H1 (cell line): ENCODE measurements around the gene CYP26C1. TPM values are rescaled to one million over a fixed set of nuclear protein-coding genes. Genes with fewer than 3 reads are reported as not detected.

Experiments used
- CTCF ChIA-PET: fragments of 300-600 bp; sonication (Branson Sonifier 250); formaldehyde crosslinking; loops from one replicate; lab custom pipeline; 2021; ENCODE audit not compliant: partially characterized antibody; lab: Charles Lee
- POLR2A ChIA-PET: fragments of 300-600 bp; sonication (Branson Sonifier 250); formaldehyde crosslinking; loops from one replicate; lab custom pipeline; 2021; ENCODE audit warnings: inconsistent platforms; ENCODE audit not compliant: partially characterized antibody; lab: Charles Lee
- DNase-seq, 2 experiments: peaks; one replicate each; pipeline versions ENCODE4 v3.0.0 to v3.0.0-alpha.2; 2010 to 2022; ENCODE audit warnings: low spot score in 2 of 2, low read depth in 1 of 2, mixed read lengths in 1 of 2
- FAIRE-seq: peaks from 2 replicates; lab custom pipeline; 2011; peaks lifted over from hg19 to GRCh38; lab: Jason Lieb, UNC
- H2AFZ ChIP-seq: 2 replicates; pipeline ENCODE4 v1.8.1; 2012; ENCODE audit warnings: low read length, inconsistent platforms
- H2AK5ac ChIP-seq: 2 replicates; pipeline ENCODE4 v1.6.1; 2013; ENCODE audit warnings: low read depth, low read length
- H2BK120ac ChIP-seq: replicated peaks from 2 replicates; pipeline ENCODE3; 2013; ENCODE audit warnings: low read depth, low read length, inconsistent platforms
- H2BK12ac ChIP-seq: 2 replicates; pipeline ENCODE4 v1.6.1; 2013; ENCODE audit warnings: low read depth, low read length
- H2BK15ac ChIP-seq: 2 replicates; pipeline ENCODE4 v1.6.1; 2013; ENCODE audit warnings: low read length
- H2BK20ac ChIP-seq: 2 replicates; pipeline ENCODE4 v1.6.1; 2013; ENCODE audit warnings: low read length
- H2BK5ac ChIP-seq: 2 replicates; pipeline ENCODE4 v1.6.1; 2013; ENCODE audit warnings: low read depth, low read length
- H3K14ac ChIP-seq: 2 replicates; pipeline ENCODE4 v1.6.1; 2013; ENCODE audit warnings: inconsistent platforms; ENCODE audit not compliant: insufficient read length
- H3K18ac ChIP-seq: 2 replicates; pipeline ENCODE4 v1.6.1; 2013; ENCODE audit warnings: low read length; ENCODE audit errors: extremely low read depth
- H3K23ac ChIP-seq: 2 replicates; pipeline ENCODE4 v1.6.1; 2013; ENCODE audit warnings: inconsistent platforms; ENCODE audit not compliant: insufficient read length
- H3K23me2 ChIP-seq: 2 replicates; pipeline ENCODE4 v1.6.1; 2013; ENCODE audit warnings: low read depth, low read length
- H3K27ac ChIP-seq: 2 replicates; pipeline ENCODE4 v1.6.1; 2011; ENCODE audit warnings: low read depth, low read length, inconsistent platforms
- H3K27me3 ChIP-seq, 4 experiments: replicated peaks in 1 of 4; 1 replicate in 1 of 4; 2 replicates in 3 of 4; pipeline versions ENCODE4 v1.6.1 to v1.8.1; 2011 to 2013; ENCODE audit warnings: low read length in 3 of 4, mild to moderate bottlenecking in 3 of 4, inconsistent platforms in 2 of 4, mixed read lengths in 2 of 4, moderate library complexity in 1 of 4; ENCODE audit not compliant: control insufficient read depth in 3 of 4, insufficient read depth in 3 of 4; ENCODE audit errors: extremely low read depth in 1 of 4
- H3K36me3 ChIP-seq, 4 experiments: 2 replicates each; pipeline versions ENCODE4 v1.6.1 to v1.8.1; 2011 to 2013; ENCODE audit warnings: mild to moderate bottlenecking in 4 of 4, low read length in 3 of 4, moderate library complexity in 2 of 4, control low read depth in 1 of 4, inconsistent platforms in 1 of 4; ENCODE audit not compliant: insufficient read depth in 4 of 4, control insufficient read depth in 2 of 4
- H3K4ac ChIP-seq: replicated peaks from 2 replicates; pipeline ENCODE3; 2013; ENCODE audit warnings: low read length, low read depth, mixed read lengths, inconsistent platforms; ENCODE audit not compliant: insufficient read length
- H3K4me1 ChIP-seq, 4 experiments: replicated peaks in 1 of 4; 1 replicate in 1 of 4; 2 replicates in 3 of 4; pipeline versions ENCODE4 v1.6.1 to v1.8.1; 2011 to 2013; ENCODE audit warnings: low read length in 3 of 4, inconsistent platforms in 2 of 4, mixed read lengths in 1 of 4; ENCODE audit not compliant: insufficient read depth in 4 of 4, control insufficient read depth in 3 of 4
- H3K4me2 ChIP-seq, 2 experiments: 2 replicates each; pipeline versions ENCODE4 v1.6.1 to v1.8.1; 2011 to 2013; ENCODE audit warnings: low read depth in 2 of 2, low read length in 2 of 2, control low read depth in 1 of 2, inconsistent platforms in 1 of 2, mild to moderate bottlenecking in 1 of 2; ENCODE audit not compliant: insufficient read depth in 1 of 2
- H3K4me3 ChIP-seq, 4 experiments: fragments of 200-600, 300-600 bp in 1 of 4; sonication (generic), shearing (Covaris generic), sonication (Bioruptor Twin) in 1 of 4; 2 replicates each; pipeline versions ENCODE4 v1.5.1 to v1.8.1; 2011 to 2016; ENCODE audit warnings: low read length in 4 of 4, low read depth in 3 of 4, control low read depth in 2 of 4, inconsistent platforms in 2 of 4, mild to moderate bottlenecking in 2 of 4, mixed read lengths in 1 of 4, moderate library complexity in 1 of 4; ENCODE audit not compliant: insufficient read depth in 2 of 4; ENCODE audit errors: extremely low read depth in 1 of 4
- H3K56ac ChIP-seq: replicated peaks from 2 replicates; pipeline ENCODE3; 2013; ENCODE audit warnings: low read depth, mild to moderate bottlenecking, mixed read lengths, low read length, inconsistent platforms; ENCODE audit not compliant: insufficient read length
- H3K79me1 ChIP-seq: 2 replicates; pipeline ENCODE4 v1.6.1; 2013; ENCODE audit warnings: low read depth, low read length, control low read depth
- H3K79me2 ChIP-seq, 2 experiments: 2 replicates each; pipeline versions ENCODE4 v1.6.1 to v1.8.1; 2012 to 2013; ENCODE audit warnings: low read length in 2 of 2, mild to moderate bottlenecking in 2 of 2, inconsistent platforms in 1 of 2; ENCODE audit not compliant: insufficient read depth in 2 of 2, control insufficient read depth in 1 of 2
- H3K9ac ChIP-seq, 4 experiments: replicated peaks in 1 of 4; 1 replicate in 1 of 4; 2 replicates in 3 of 4; pipeline versions ENCODE4 v1.6.1 to v1.8.1; 2011 to 2013; ENCODE audit warnings: low read depth in 3 of 4, low read length in 3 of 4, control low read depth in 2 of 4, mild to moderate bottlenecking in 2 of 4, moderate library complexity in 2 of 4, inconsistent platforms in 1 of 4; ENCODE audit errors: extremely low read depth in 1 of 4
- H3K9me3 ChIP-seq, 2 experiments: 2 replicates each; pipeline versions ENCODE4 v1.6.1 to v1.8.1; 2012 to 2013; ENCODE audit warnings: mild to moderate bottlenecking in 2 of 2, moderate library complexity in 2 of 2, control low read depth in 1 of 2, inconsistent platforms in 1 of 2, low read depth in 1 of 2, low read length in 1 of 2, mixed read lengths in 1 of 2; ENCODE audit not compliant: insufficient read depth in 2 of 2
- H4K20me1 ChIP-seq, 2 experiments: replicated peaks in 1 of 2; 2 replicates each; pipeline versions ENCODE3 to v1.8.1; 2011 to 2013; ENCODE audit warnings: inconsistent platforms in 2 of 2, low read length in 2 of 2, mild to moderate bottlenecking in 1 of 2; ENCODE audit not compliant: insufficient read depth in 2 of 2, control insufficient read depth in 1 of 2
- H4K5ac ChIP-seq: 2 replicates; pipeline ENCODE4 v1.6.1; 2013; ENCODE audit warnings: low read length, low read depth, mixed read lengths, inconsistent platforms; ENCODE audit not compliant: insufficient read length
- H4K8ac ChIP-seq: 2 replicates; pipeline ENCODE4 v1.8.0; 2013; ENCODE audit warnings: mild to moderate bottlenecking, moderate library complexity, low read length, inconsistent platforms; ENCODE audit not compliant: insufficient read depth; ENCODE audit errors: extremely low read depth
- H4K91ac ChIP-seq: replicated peaks from 2 replicates; pipeline ENCODE3; 2013; ENCODE audit warnings: low read length, mixed read lengths, inconsistent platforms; ENCODE audit not compliant: insufficient read length
- BACH1 ChIP-seq: IDR thresholded peaks from 2 replicates; pipeline ENCODE4 v1.6.1; 2012; ENCODE audit warnings: low read length, improper control_type of control experiment
- CBX8 ChIP-seq: fragments of 300-800, 300-1000 bp; sonication (generic); IDR thresholded peaks from 2 replicates; pipeline ENCODE4 v1.7.1; 2016; ENCODE audit warnings: low read depth, low read length, borderline replicate concordance
- EGR1 ChIP-seq: IDR thresholded peaks from 2 replicates; pipeline ENCODE4 v1.6.1; 2011; ENCODE audit warnings: low read depth, low read length, borderline replicate concordance
- KDM1A ChIP-seq: fragments of 200-600, 300-600 bp; sonication (generic); IDR thresholded peaks from 2 replicates; pipeline ENCODE4 v1.7.1; 2016; ENCODE audit warnings: mild to moderate bottlenecking, low read length, borderline replicate concordance
- POLR2A ChIP-seq, 2 experiments: IDR thresholded peaks; 1 replicate in 1 of 2; 2 replicates in 1 of 2; pipeline ENCODE4 v1.6.1; 2011; ENCODE audit warnings: low read depth in 2 of 2, low read length in 2 of 2, mild to moderate bottlenecking in 2 of 2; ENCODE audit errors: control extremely low read depth in 1 of 2
- RBBP5 ChIP-seq: IDR thresholded peaks from 2 replicates; pipeline ENCODE4 v1.7.1; 2012; ENCODE audit warnings: low read depth, mild to moderate bottlenecking, inconsistent platforms, low read length, moderate library complexity, borderline replicate concordance
- SIRT6 ChIP-seq: IDR thresholded peaks from one replicate; pipeline ENCODE4 v1.7.1; 2012; ENCODE audit warnings: low read length, inconsistent platforms
- SIX5 ChIP-seq: IDR thresholded peaks from 2 replicates; pipeline ENCODE4 v1.6.1; 2011; ENCODE audit warnings: mild to moderate bottlenecking, low read depth, low read length
- SP4 ChIP-seq: IDR thresholded peaks from 2 replicates; pipeline ENCODE4 v1.6.1; 2012; ENCODE audit warnings: low read length, inconsistent platforms
- TEAD4 ChIP-seq: IDR thresholded peaks from 2 replicates; pipeline ENCODE4 v1.6.1; 2012; ENCODE audit warnings: low read depth, low read length, inconsistent platforms, mixed read lengths
- USF2 ChIP-seq: IDR thresholded peaks from 2 replicates; pipeline ENCODE4 v1.6.1; 2011; ENCODE audit warnings: low read length, improper control_type of control experiment
- YY1 ChIP-seq: IDR thresholded peaks from 2 replicates; pipeline ENCODE4 v1.6.1; 2011; ENCODE audit warnings: low read depth, mild to moderate bottlenecking, low read length
- WGBS, 2 experiments: shearing (Covaris generic) in 1 of 2; methylation state at CpG; one replicate each; pipeline versions ENCODE4 v1.1.6 to v1.1.7; 2013 to 2015; ENCODE audit warnings: low lambda C conversion rate in 2 of 2, mixed read lengths in 2 of 2, inconsistent platforms in 1 of 2, low coverage in 1 of 2, missing lambda C conversion rate in 1 of 2; ENCODE audit not compliant: insufficient replicate concordance in 2 of 2, insufficient coverage in 1 of 2, insufficient read length in 1 of 2; ENCODE audit errors: extremely low coverage in 1 of 2, missing lambda C conversion rate in 1 of 2; 5-methylcytosine and 5-hydroxymethylcytosine counted together
- polyA plus RNA-seq, 7 experiments: library from polyadenylated mRNA; depleted of rRNA in 3 of 7; stranded (reverse) in 5 of 7; unstranded in 2 of 7; fragments of >200 nt in 5 of 7; fragments of 200-250 nt in 2 of 7; gene quantifications; 1 replicate in 5 of 7; 2 replicates in 1 of 7; 4 replicates in 1 of 7; pipeline versions ENCODE4 v1.2.1 to v1.2.3, GENCODE V29; 2011 to 2013; ENCODE audit warnings: missing spikeins in 2 of 7, mixed read lengths in 2 of 7
- total RNA-seq: library from RNA; stranded (reverse); fragmentation: NEBNext Ultra II Directional; extraction: Animal tissue kit (Norgen Biotek cat#: 25700); gene quantifications from 2 replicates; pipeline ENCODE4 v1.2.1, GENCODE V29; 2021

The CYP26C1 gene
- total and polyA plus RNA-seq, 2 of the 8 experiments (the other 6 are each of a cell fraction or from before 2014, with no cell fraction given), result 0.12 to 0.28 TPM

DNA sequence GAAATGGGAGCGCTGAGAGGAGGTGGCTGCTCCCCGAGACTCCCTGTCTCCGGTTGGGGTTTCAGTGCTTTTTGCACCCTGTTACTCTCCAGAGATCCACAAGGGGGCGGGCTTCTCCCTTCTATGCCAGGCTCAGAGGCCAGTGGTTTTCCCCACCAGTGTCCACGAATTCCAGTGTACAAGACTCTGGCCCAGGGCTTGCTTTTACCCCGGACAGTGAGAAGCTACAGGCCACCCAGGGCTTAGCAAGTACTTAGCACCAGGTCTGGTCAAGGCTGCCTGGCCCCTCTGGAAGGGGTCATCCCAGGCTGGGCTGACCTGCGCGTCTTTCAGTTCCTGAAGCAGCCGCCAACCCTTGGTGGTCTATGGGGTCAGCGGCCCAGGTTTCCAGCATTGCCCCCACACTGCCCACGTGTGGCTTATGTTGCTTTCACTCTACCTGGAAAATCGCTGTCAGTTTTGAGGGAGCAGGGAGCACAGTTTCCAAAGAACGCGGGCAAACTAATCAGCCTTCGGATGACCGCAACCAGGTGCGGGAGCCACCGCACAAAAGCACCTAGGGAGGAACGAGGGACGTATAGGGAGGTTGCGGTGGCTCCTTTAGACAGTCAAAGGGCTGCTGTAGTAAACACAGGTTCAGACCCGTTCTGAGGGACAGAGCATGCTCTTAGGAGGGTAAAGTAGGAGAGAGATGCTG, 19.9 kb downstream of the CYP26C1 start:
- H3K36me3 ChIP-seq, result peaks cover 0 to 29% (median 0%) of the 10 kb centered on the region in 4 experiments; a peak in 3 of 8 replicates
- no peak overlapping the region for H3K23ac ChIP-seq
- peaks cover 3 to 9% (median 5%) of the 10 kb centered on the region in 4 experiments; a peak in 6 of 7 replicates for H3K4me1 ChIP-seq
- DNase-seq (peak in 1 of 2 experiments; percentile 85), FAIRE-seq (no peak)
- peak overlapping the region; percentile 48; the same call in 1 of the 2 replicates for H2BK20ac ChIP-seq
- H3K9ac ChIP-seq, result no peak overlapping the region
- POLR2A ChIA-PET, result no interaction called here
- no peaks in the 10 kb centered on the region for H4K20me1 ChIP-seq
- H3K23me2 ChIP-seq, result no peaks in the 10 kb centered on the region
- 68% methylated on average over 22 of the region's 22 CpGs; no CpG with 5 or more reads in 1 of the 2 experiments for WGBS, 2 experiments
- no peak overlapping the region for H4K5ac ChIP-seq
- H3K18ac ChIP-seq, result peak overlapping the region; percentile 62; the same call in 1 of the 2 replicates
- H2AK5ac ChIP-seq, result no peak overlapping the region; the same call in 1 of the 2 replicates
- no peak overlapping the region for H3K56ac ChIP-seq
- no peak overlapping the region for H2AFZ ChIP-seq
- H3K14ac ChIP-seq, result no peak overlapping the region
- H3K79me2 ChIP-seq, result no peaks in the 10 kb centered on the region; a peak in 1 of 4 replicates
- no peak overlapping the region; the same call in 1 of the 2 replicates for H4K8ac ChIP-seq
- H3K79me1 ChIP-seq, result no peaks in the 10 kb centered on the region
- H3K9me3 ChIP-seq, result no peaks in the 10 kb centered on the region
- H3K4me2 ChIP-seq, result no peak overlapping the region
- no peak overlapping the region for H3K27ac ChIP-seq
- H2BK5ac ChIP-seq, result peak overlapping the region; percentile 62; the same call in 1 of the 2 replicates
- no peak overlapping the region for H3K4me3 ChIP-seq
- CTCF ChIA-PET, result interaction anchor here (0.6 to 18.5 kb wide), 54 partner anchors 10 to 820 kb away, joined by 3 to 363 read pairs (median 4); no protein-coding TSS in a partner anchor
- peak overlapping the region; percentile 93 for H4K91ac ChIP-seq
- H2BK120ac ChIP-seq, result peak overlapping the region; percentile 2
- peak overlapping the region; percentile 62; the same call in 1 of the 2 replicates for H2BK12ac ChIP-seq
- H2BK15ac ChIP-seq, result no peak overlapping the region; the same call in 1 of the 2 replicates
- H3K4ac ChIP-seq, result peak overlapping the region; percentile 36
- peaks cover 11 to 17% (median 15%) of the 10 kb centered on the region in 4 experiments; a peak in 6 of 7 replicates for H3K27me3 ChIP-seq
- no peak for TF ChIP-seq KDM1A
- TF ChIP-seq BACH1, result peak; percentile 78
- 0 out of 2 replicates have a peak, but pooled peaks have one; percentile 17 for TF ChIP-seq YY1
- no peak for TF ChIP-seq CBX8
- no peak for TF ChIP-seq USF2
- peak; percentile 60; the same call in 1 of the 2 replicates for TF ChIP-seq SP4
- 0 out of 2 replicates have a peak, but pooled peaks have one; percentile 11 for TF ChIP-seq EGR1
- TF ChIP-seq RBBP5, result no peak
- no peak for TF ChIP-seq TEAD4
- no peak for TF ChIP-seq SIX5
- TF ChIP-seq SIRT6, result no peak
- no peak for TF ChIP-seq POLR2A (IDR thresholded peaks at IDR 0.05; ENCODE audit: control extremely low read depth in 1 of 2, low read depth in 2 of 2, low read length in 2 of 2)
